22Rv1 (cell line): ENCODE data around the gene CABCOCO1.

Source experiments
- H3K27ac ChIP-seq: fragments of 450-650 bp; 2 replicates; pipeline ENCODE4 v1.5.1; 2017
- CTCF ChIP-seq: fragments of 450-650 bp; IDR thresholded peaks from 2 replicates; pipeline ENCODE4 v1.5.1; 2017; ENCODE audit warnings: mild to moderate bottlenecking
- ZFX ChIP-seq: fragments of 450-650 bp; IDR thresholded peaks from 2 replicates; pipeline ENCODE4 v1.6.1; 2017; ENCODE audit warnings: antibody characterized with exemption, borderline replicate concordance

Gene CABCOCO1

GRCh38 chr10:61766927-61767326, 104.2 kb downstream of the CABCOCO1 start:
- TF ChIP-seq ZFX (no peak), CTCF (no peak)
- no peak overlapping the region for H3K27ac ChIP-seq

GRCh38 chr10:61774031-61774430, 111.3 kb downstream of the CABCOCO1 start:
- TF ChIP-seq ZFX (no peak), CTCF (no peak)
- no peak overlapping the region for H3K27ac ChIP-seq

- no peak overlapping the region for H3K27ac ChIP-seq
- TF ChIP-seq ZFX (no peak), CTCF (no peak)
Observed at GRCh38 chr10:61775111-61775510, 112.4 kb downstream of the CABCOCO1 start.

- no peak overlapping the region for H3K27ac ChIP-seq
- TF ChIP-seq CTCF (no peak), ZFX (no peak)
Observed at GRCh38 chr10:61776615-61777266, 114.0 kb downstream of the CABCOCO1 start.

GRCh38 chr10:61778137-61778536, 115.4 kb downstream of the CABCOCO1 start:
- no peak overlapping the region for H3K27ac ChIP-seq
- no peak for TF ChIP-seq ZFX
- no peak for TF ChIP-seq CTCF

- TF ChIP-seq ZFX (no peak), CTCF (no peak)
- no peak overlapping the region for H3K27ac ChIP-seq
Observed at GRCh38 chr10:61779276-61779675, 116.5 kb downstream of the CABCOCO1 start.

GRCh38 chr10:61779950-61780659, 117.4 kb downstream of the CABCOCO1 start:
- TF ChIP-seq CTCF (no peak), ZFX (no peak)
- H3K27ac ChIP-seq: no peak overlapping the region
